Measurements from ENCODE around the gene COCH. TPM values are rescaled to one million over a fixed set of nuclear protein-coding genes. Genes with fewer than 3 reads are reported as not detected.

Gene COCH
- total RNA-seq = 1 to 10 TPM in 1 of 2 donors, under 1 TPM in 1; 0.14 to 1.3 TPM

GRCh38 chr14:30874120-30874998 is at the start of gene COCH:
TSS of gene COCH (plus strand) at chr14:30874559. CDS start at chr14:30874939, 380 bp downstream.
- Mint-ChIP-seq H3K27me3 (peaks cover 32 to 53% of the 10 kb centered on the region in 2 donors), H3K4me3 (peak within 1 kb of the TSS; percentile 73), H3K27ac (no peak within 1 kb of the TSS), H3K36me3 (peaks cover 6% of the 10 kb centered on the region), H3K9me3 (no peaks in the 10 kb centered on the region), H3K4me1 (ENCODE audit: low read depth in 2 of 2) (peaks cover 9 to 14% of the 10 kb centered on the region in 2 donors)
- DNase-seq (ENCODE audit: low spot score) (peak; percentile 59), ATAC-seq (peak; percentile 82 to 84)

- peaks cover 8 to 9% of the 10 kb centered on the region in 2 donors for H3K27me3 Mint-ChIP-seq
Observed at GRCh38 chr14:30826070-30826469, 48.3 kb upstream of the COCH start.

DNA sequence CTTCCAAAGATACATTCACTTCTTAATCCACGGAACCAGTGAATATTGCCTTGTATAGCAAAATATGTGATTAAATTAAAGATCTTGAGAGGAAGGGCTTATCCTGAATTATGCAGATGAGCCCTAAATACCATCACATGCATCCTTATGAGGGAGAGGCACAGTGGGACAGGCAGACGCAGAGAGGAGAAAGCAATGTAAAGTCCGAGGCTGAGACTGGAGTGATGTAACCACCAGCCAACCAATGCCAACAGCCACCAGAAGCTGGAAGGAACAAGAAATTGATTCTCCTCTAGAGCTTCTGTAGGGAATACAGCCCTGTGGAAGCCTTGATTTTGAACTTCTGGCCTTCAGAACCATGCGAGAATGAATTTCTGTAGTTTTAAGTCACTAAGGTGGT is 44.5 kb upstream of the COCH start:
- ATAC-seq (no peak), DNase-seq (ENCODE audit: low spot score) (no peak)
- Mint-ChIP-seq H3K9me3 (peaks cover 3% of the 10 kb centered on the region), H3K4me3 (no peak overlapping the region), H3K4me1 (ENCODE audit: low read depth in 2 of 2) (no peaks in the 10 kb centered on the region), H3K27me3 (peaks cover 6% of the 10 kb centered on the region in 2 donors), H3K36me3 (peaks cover 13% of the 10 kb centered on the region), H3K27ac (no peak overlapping the region)

More at GRCh38 chr14:30826070-30826469, 48.3 kb upstream of the COCH start:
- Mint-ChIP-seq H3K27ac (no peak overlapping the region), H3K36me3 (peaks cover 14% of the 10 kb centered on the region), H3K4me1 (ENCODE audit: low read depth in 2 of 2) (no peaks in the 10 kb centered on the region), H3K9me3 (peaks cover 7% of the 10 kb centered on the region), H3K4me3 (no peak overlapping the region)
- no peak for ATAC-seq
- no peak for DNase-seq (ENCODE audit: low spot score)

DNA sequence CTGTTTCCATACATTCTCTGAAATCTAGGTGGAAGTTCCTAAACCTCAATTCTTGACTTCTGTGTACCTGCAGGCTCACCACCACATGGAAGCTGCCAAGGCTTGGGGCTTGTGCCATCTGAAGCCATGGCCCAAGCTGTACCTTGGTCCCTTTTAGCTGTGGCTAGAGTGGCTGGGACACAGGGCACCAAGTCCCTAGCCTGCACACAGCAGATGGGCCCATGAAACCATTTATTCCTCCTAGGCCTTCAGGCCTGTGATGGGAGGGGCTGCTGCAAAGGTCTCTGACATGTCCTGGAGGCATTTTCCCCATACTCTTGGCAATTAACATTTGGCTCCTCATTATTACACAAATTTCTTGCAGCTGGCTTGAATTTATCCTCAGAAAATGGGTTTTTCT is 40.0 kb upstream of the COCH start:
- H3K4me3 Mint-ChIP-seq = no peak overlapping the region
- no peak for DNase-seq (ENCODE audit: low spot score)

GRCh38 chr14:30838351-30838750 is 36.0 kb upstream of the COCH start:
- Mint-ChIP-seq H3K4me1 (ENCODE audit: low read depth in 2 of 2) (no peaks in the 10 kb centered on the region), H3K27me3 (peaks cover 8 to 18% of the 10 kb centered on the region in 2 donors), H3K4me3 (no peak overlapping the region), H3K36me3 (peaks cover 8% of the 10 kb centered on the region), H3K27ac (no peak overlapping the region), H3K9me3 (no peaks in the 10 kb centered on the region)
- no peak for ATAC-seq
- DNase-seq (ENCODE audit: low spot score) = no peak

More for the DNA sequence above, 40.0 kb upstream of the COCH start:
- Mint-ChIP-seq H3K27me3 (peaks cover 6 to 9% of the 10 kb centered on the region in 2 donors), H3K27ac (no peak overlapping the region), H3K9me3 (no peaks in the 10 kb centered on the region), H3K36me3 (peaks cover 8% of the 10 kb centered on the region), H3K4me1 (ENCODE audit: low read depth in 2 of 2) (no peaks in the 10 kb centered on the region)
- ATAC-seq = no peak

- no peak for DNase-seq (ENCODE audit: low spot score)
- no peaks in the 10 kb centered on the region for H3K9me3 Mint-ChIP-seq
- H3K27me3 Mint-ChIP-seq = peaks cover 14 to 21% of the 10 kb centered on the region in 2 donors
- H3K27ac Mint-ChIP-seq = no peak overlapping the region
- peaks cover under 1% of the 10 kb centered on the region for H3K36me3 Mint-ChIP-seq
- H3K4me1 Mint-ChIP-seq (ENCODE audit: low read depth in 2 of 2) = no peaks in the 10 kb centered on the region
- H3K4me3 Mint-ChIP-seq = no peak overlapping the region
- no peak for ATAC-seq
Observed at GRCh38 chr14:30840086-30840779, 34.1 kb upstream of the COCH start.

GRCh38 chr14:30842431-30842830 is 31.9 kb upstream of the COCH start:
- H3K27ac Mint-ChIP-seq = no peak overlapping the region
- no peaks in the 10 kb centered on the region for H3K4me1 Mint-ChIP-seq (ENCODE audit: low read depth in 2 of 2)
- DNase-seq (ENCODE audit: low spot score) (no peak), ATAC-seq (no peak)
- no peak overlapping the region for H3K4me3 Mint-ChIP-seq
- peaks cover 23 to 40% of the 10 kb centered on the region in 2 donors for H3K27me3 Mint-ChIP-seq
- no peaks in the 10 kb centered on the region for H3K36me3 Mint-ChIP-seq
- H3K9me3 Mint-ChIP-seq = no peaks in the 10 kb centered on the region

DNA sequence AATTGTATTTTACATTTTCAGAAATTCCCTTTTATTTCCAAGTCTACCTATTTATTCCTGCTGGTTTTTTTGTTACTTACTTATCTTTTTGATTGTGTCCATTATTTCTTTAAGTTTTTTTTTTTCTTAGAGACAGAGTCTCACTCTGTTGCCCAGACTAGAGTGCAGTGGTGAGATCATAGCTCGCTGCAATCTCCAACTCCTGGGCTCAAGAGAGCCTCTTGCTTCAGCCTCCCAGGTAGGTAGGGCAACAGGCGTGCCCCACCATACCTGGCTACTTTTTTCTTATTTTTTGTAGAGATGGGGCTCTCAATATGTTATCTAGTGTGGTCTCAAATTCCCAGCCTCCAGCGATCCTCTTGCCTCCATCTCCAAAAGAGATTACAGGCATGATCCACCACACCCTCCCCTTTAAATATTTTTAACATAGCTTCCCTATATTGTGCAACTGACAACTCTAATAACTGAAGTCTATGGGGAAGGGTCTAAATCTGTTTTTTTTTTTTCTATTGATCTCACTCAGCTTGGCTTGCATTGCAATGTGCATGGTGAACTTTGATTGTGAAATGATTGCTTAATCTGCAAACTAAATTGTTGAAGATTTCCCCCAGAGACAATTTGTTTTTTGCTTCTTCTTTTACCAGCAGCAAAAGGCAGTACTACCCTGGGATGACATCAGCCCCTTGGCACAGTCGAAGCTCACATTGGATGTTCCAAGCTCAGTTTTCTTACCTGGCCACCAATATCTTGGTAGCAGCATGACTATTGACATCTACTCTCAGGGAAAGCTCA is 25.7 kb upstream of the COCH start:
- ATAC-seq (no peak), DNase-seq (ENCODE audit: low spot score) (no peak)
- Mint-ChIP-seq H3K4me3 (no peak overlapping the region), H3K9me3 (no peaks in the 10 kb centered on the region), H3K4me1 (ENCODE audit: low read depth in 2 of 2) (no peaks in the 10 kb centered on the region), H3K36me3 (no peaks in the 10 kb centered on the region), H3K27ac (no peak overlapping the region), H3K27me3 (peaks cover 31 to 62% of the 10 kb centered on the region in 2 donors)

- peaks cover 30 to 60% of the 10 kb centered on the region in 2 donors for H3K27me3 Mint-ChIP-seq
- no peak overlapping the region for H3K4me3 Mint-ChIP-seq
- DNase-seq (ENCODE audit: low spot score) (no peak), ATAC-seq (no peak)
- H3K27ac Mint-ChIP-seq = no peak overlapping the region
- no peaks in the 10 kb centered on the region for H3K9me3 Mint-ChIP-seq
- no peaks in the 10 kb centered on the region for H3K4me1 Mint-ChIP-seq (ENCODE audit: low read depth in 2 of 2)
- H3K36me3 Mint-ChIP-seq = no peaks in the 10 kb centered on the region
Observed at GRCh38 chr14:30849354-30849753, 25.0 kb upstream of the COCH start.

GRCh38 chr14:30849983-30850382 is 24.4 kb upstream of the COCH start:
- no peak for ATAC-seq
- Mint-ChIP-seq H3K4me3 (no peak overlapping the region), H3K4me1 (ENCODE audit: low read depth in 2 of 2) (peaks cover 0 to 1% of the 10 kb centered on the region in 2 donors), H3K9me3 (no peaks in the 10 kb centered on the region), H3K27ac (no peak overlapping the region), H3K36me3 (no peaks in the 10 kb centered on the region), H3K27me3 (peaks cover 33 to 57% of the 10 kb centered on the region in 2 donors)
- DNase-seq (ENCODE audit: low spot score) = no peak

- Mint-ChIP-seq H3K4me1 (ENCODE audit: low read depth in 2 of 2) (peaks cover 0 to 6% of the 10 kb centered on the region in 2 donors), H3K36me3 (no peaks in the 10 kb centered on the region), H3K27me3 (peaks cover 31 to 33% of the 10 kb centered on the region in 2 donors), H3K4me3 (no peak overlapping the region), H3K9me3 (no peaks in the 10 kb centered on the region), H3K27ac (no peak overlapping the region)
- ATAC-seq = no peak
- no peak for DNase-seq (ENCODE audit: low spot score)
Observed at GRCh38 chr14:30853946-30854345, 20.4 kb upstream of the COCH start.

GRCh38 chr14:30854492-30854891 is 19.9 kb upstream of the COCH start:
- no peaks in the 10 kb centered on the region for H3K36me3 Mint-ChIP-seq
- ATAC-seq (no peak), DNase-seq (ENCODE audit: low spot score) (no peak)
- no peak overlapping the region for H3K4me3 Mint-ChIP-seq
- H3K4me1 Mint-ChIP-seq (ENCODE audit: low read depth in 2 of 2) = peaks cover 0 to 6% of the 10 kb centered on the region in 2 donors
- H3K27ac Mint-ChIP-seq = no peak overlapping the region
- H3K9me3 Mint-ChIP-seq = no peaks in the 10 kb centered on the region
- H3K27me3 Mint-ChIP-seq = peaks cover 27 to 28% of the 10 kb centered on the region in 2 donors

- Mint-ChIP-seq H3K9me3 (no peaks in the 10 kb centered on the region), H3K27ac (no peak overlapping the region), H3K4me1 (ENCODE audit: low read depth in 2 of 2) (peaks cover 0 to 6% of the 10 kb centered on the region in 2 donors), H3K36me3 (no peaks in the 10 kb centered on the region), H3K27me3 (peaks cover 20 to 22% of the 10 kb centered on the region in 2 donors), H3K4me3 (no peak overlapping the region)
- ATAC-seq (peak; percentile 27 to 67), DNase-seq (ENCODE audit: low spot score) (no peak)
Observed at GRCh38 chr14:30855345-30856037, 18.9 kb upstream of the COCH start.

All from natural killer cell treated with Interleukin-12 subunit alpha and Interleukin-12 subunit beta and Interleukin-15 and Interleukin-18, amount 100 ng/mL, for 72 hours (primary cell).